Measurements from ENCODE around the gene ODAD4. TPM values are rescaled to one million over a fixed set of nuclear protein-coding genes. Genes with fewer than 3 reads are reported as not detected.

ODAD4 gene
- total RNA-seq, 1 donor, result 0.54 TPM

- no peak for DNase-seq (ENCODE audit: low read depth in 2 of 3, low spot score in 2 of 3)
Measured at GRCh38 chr17:41967141-41967920, 36.9 kb downstream of the ODAD4 start.

GRCh38 chr17:41967921-41968578 is 37.6 kb downstream of the ODAD4 start:
- DNase-seq (ENCODE audit: low read depth in 2 of 3, low spot score in 2 of 3), result no peak

- DNase-seq (ENCODE audit: low read depth in 2 of 3, low spot score in 2 of 3), result no peak
Measured at GRCh38 chr17:41968676-41969075, 38.3 kb downstream of the ODAD4 start.

- no peak for DNase-seq (ENCODE audit: low read depth in 2 of 3, low spot score in 2 of 3)
Measured at GRCh38 chr17:41970901-41971331, 40.5 kb downstream of the ODAD4 start.

GRCh38 chr17:41971721-41972523 is 41.5 kb downstream of the ODAD4 start:
- no peak for DNase-seq (ENCODE audit: low read depth in 2 of 3, low spot score in 2 of 3)

- no peak for DNase-seq (ENCODE audit: low read depth in 2 of 3, low spot score in 2 of 3)
Measured at GRCh38 chr17:41972571-41973407, 42.4 kb downstream of the ODAD4 start.

- DNase-seq (ENCODE audit: low read depth in 2 of 3, low spot score in 2 of 3), result no peak
Measured at GRCh38 chr17:41973408-41973811, 43.0 kb downstream of the ODAD4 start.

GRCh38 chr17:41974031-41974430 is 43.6 kb downstream of the ODAD4 start:
- DNase-seq (ENCODE audit: low read depth in 2 of 3, low spot score in 2 of 3), result no peak

GRCh38 chr17:41974658-41975057 is 44.2 kb downstream of the ODAD4 start:
- no peak for DNase-seq (ENCODE audit: low read depth in 2 of 3, low spot score in 2 of 3)

GRCh38 chr17:41975099-41976083 is 45.0 kb downstream of the ODAD4 start:
- DNase-seq (ENCODE audit: low read depth in 2 of 3, low spot score in 2 of 3), result no peak

- no peak for DNase-seq (ENCODE audit: low read depth in 2 of 3, low spot score in 2 of 3)
Measured at GRCh38 chr17:41976142-41976768, 45.8 kb downstream of the ODAD4 start.

GRCh38 chr17:41977991-41978390 is 47.6 kb downstream of the ODAD4 start:
- no peak for DNase-seq (ENCODE audit: low read depth in 2 of 3, low spot score in 2 of 3)

- DNase-seq (ENCODE audit: low read depth in 2 of 3, low spot score in 2 of 3), result no peak
Measured at GRCh38 chr17:41982026-41982760, 51.8 kb downstream of the ODAD4 start.

- DNase-seq (ENCODE audit: low read depth in 2 of 3, low spot score in 2 of 3), result no peak
Measured at GRCh38 chr17:41984454-41984853, 54.0 kb downstream of the ODAD4 start.

- DNase-seq (ENCODE audit: low read depth in 2 of 3, low spot score in 2 of 3), result no peak
Measured at GRCh38 chr17:41985919-41986318, 55.5 kb downstream of the ODAD4 start.

GRCh38 chr17:41986634-41987033 is 56.2 kb downstream of the ODAD4 start:
- DNase-seq (ENCODE audit: low read depth in 2 of 3, low spot score in 2 of 3), result no peak

- DNase-seq (ENCODE audit: low read depth in 2 of 3, low spot score in 2 of 3), result no peak
Measured at GRCh38 chr17:41987642-41988041, 57.2 kb downstream of the ODAD4 start.

- DNase-seq (ENCODE audit: low read depth in 2 of 3, low spot score in 2 of 3), result no peak
Measured at GRCh38 chr17:41988418-41988817, 58.0 kb downstream of the ODAD4 start.

Measured in hematopoietic multipotent progenitor cell (in vitro differentiated cells).